Endothelial cell of umbilical vein (primary cell): Measurements from ENCODE around the gene MNT. TPM values are rescaled to one million over a fixed set of nuclear protein-coding genes. Genes with fewer than 3 reads are reported as not detected.

Experiments
- BruUV-seq: library from RNA; stranded (reverse); fragments of 400-500 nt; replicated peaks from 2 replicates; lab custom pipeline; 2021; lab: Mats Ljungman, UMichigan
- CTCF ChIA-PET: fragments of 300-600, 350-600 bp; sonication (Branson Sonifier 250); formaldehyde crosslinking; loops from one replicate; lab custom pipeline; 2021; ENCODE audit warnings: antibody characterized with exemption, inconsistent platforms; lab: Charles Lee
- POLR2A ChIA-PET: fragments of 300-600, 350-600 bp; sonication (Branson Sonifier 250); formaldehyde crosslinking; loops from one replicate; lab custom pipeline; 2021; ENCODE audit warnings: antibody characterized with exemption, inconsistent platforms; lab: Charles Lee
- DNase-seq: peaks from one replicate; pipeline ENCODE4 v3.0.0-alpha.2; 2011; ENCODE audit warnings: low read depth, low spot score
- FAIRE-seq: peaks from 2 replicates; lab custom pipeline; 2011; peaks lifted over from hg19 to GRCh38; lab: Jason Lieb, UNC
- H2AFZ ChIP-seq: 2 replicates; pipeline ENCODE4 v1.6.0; 2012; ENCODE audit warnings: low read depth, low read length, control low read depth, inconsistent platforms
- H3K27ac ChIP-seq: 2 replicates; pipeline ENCODE4 v1.5.1; 2011; ENCODE audit warnings: low read depth, mild to moderate bottlenecking, control low read depth, low read length, moderate library complexity; ENCODE audit not compliant: insufficient read depth
- H3K27me3 ChIP-seq, 2 experiments: 2 replicates each; pipeline versions ENCODE4 v1.6.0 to v1.6.1; 2011; ENCODE audit warnings: low read length in 2 of 2, mixed read lengths in 1 of 2; ENCODE audit not compliant: control insufficient read depth in 2 of 2, insufficient read depth in 2 of 2
- H3K36me3 ChIP-seq, 2 experiments: 2 replicates in 1 of 2; 3 replicates in 1 of 2; pipeline ENCODE4 v1.5.1; 2011; ENCODE audit warnings: low read length in 2 of 2, mild to moderate bottlenecking in 1 of 2, moderate library complexity in 1 of 2; ENCODE audit not compliant: control insufficient read depth in 2 of 2, insufficient read depth in 2 of 2; ENCODE audit errors: extremely low read depth in 1 of 2
- H3K4me1 ChIP-seq: 3 replicates; pipeline ENCODE4 v1.5.1; 2011; ENCODE audit warnings: mild to moderate bottlenecking, low read length; ENCODE audit not compliant: control insufficient read depth, insufficient read depth; ENCODE audit errors: extremely low read depth
- H3K4me2 ChIP-seq: 2 replicates; pipeline ENCODE4 v1.6.1; 2011; ENCODE audit warnings: low read length, control low read depth, mixed read lengths; ENCODE audit not compliant: insufficient read depth
- H3K4me3 ChIP-seq, 3 experiments: fragments of 200-600 bp in 1 of 3; sonication (generic), shearing (Covaris generic) in 1 of 3; replicated peaks in 1 of 3; 2 replicates each; pipeline ENCODE4 v1.5.1; 2011 to 2016; ENCODE audit warnings: control low read depth in 3 of 3, low read length in 3 of 3, mild to moderate bottlenecking in 2 of 3, inconsistent platforms in 1 of 3, low read depth in 1 of 3, moderate library complexity in 1 of 3; ENCODE audit not compliant: insufficient read depth in 1 of 3
- H3K79me2 ChIP-seq: 2 replicates; pipeline ENCODE4 v1.6.0; 2012; ENCODE audit warnings: low read length, inconsistent platforms; ENCODE audit not compliant: control insufficient read depth, insufficient read depth
- H3K9ac ChIP-seq: replicated peaks from 2 replicates; pipeline ENCODE3; 2011; ENCODE audit warnings: low read length, control low read depth; ENCODE audit not compliant: insufficient read depth; ENCODE audit errors: extremely low read depth
- H3K9me1 ChIP-seq: replicated peaks from 3 replicates; pipeline ENCODE4 v1.6.0; 2011; ENCODE audit warnings: mild to moderate bottlenecking, low read length; ENCODE audit not compliant: control insufficient read depth, insufficient read depth; ENCODE audit errors: extremely low read depth
- H3K9me3 ChIP-seq: replicated peaks from 2 replicates; pipeline ENCODE4 v1.5.1; 2012; ENCODE audit warnings: low read length, inconsistent platforms; ENCODE audit not compliant: control insufficient read depth, insufficient read depth
- H4K20me1 ChIP-seq: replicated peaks from 2 replicates; pipeline ENCODE3; 2011; ENCODE audit warnings: mild to moderate bottlenecking, low read length; ENCODE audit not compliant: control insufficient read depth, insufficient read depth; ENCODE audit errors: extremely low read depth
- EZH2 ChIP-seq: IDR thresholded peaks from 2 replicates; pipeline ENCODE4 v1.6.1; 2012; ENCODE audit warnings: borderline replicate concordance, low read depth, mild to moderate bottlenecking, moderate library complexity, low read length, inconsistent platforms; ENCODE audit not compliant: severe bottlenecking
- FOS ChIP-seq: IDR thresholded peaks from 2 replicates; pipeline ENCODE4 v1.6.1; 2011; ENCODE audit warnings: mild to moderate bottlenecking, low read length, moderate library complexity, borderline replicate concordance; ENCODE audit not compliant: insufficient read depth
- GATA2 ChIP-seq: IDR thresholded peaks from 2 replicates; pipeline ENCODE4 v1.7.0; 2011; ENCODE audit warnings: low read depth, mild to moderate bottlenecking, moderate library complexity, mixed read lengths, low read length; ENCODE audit not compliant: insufficient read length, insufficient read depth
- JUN ChIP-seq: IDR thresholded peaks from 2 replicates; pipeline ENCODE4 v1.6.1; 2011; ENCODE audit warnings: borderline replicate concordance, low read depth; ENCODE audit not compliant: insufficient read length, insufficient read depth
- MAX ChIP-seq: IDR thresholded peaks from 2 replicates; pipeline ENCODE4 v1.6.1; 2011; ENCODE audit not compliant: insufficient read depth, insufficient read length
- MYC ChIP-seq: IDR thresholded peaks from one replicate; pipeline ENCODE4 v1.6.1; 2011; ENCODE audit warnings: mild to moderate bottlenecking, low read depth, low read length
- POLR2A ChIP-seq: IDR thresholded peaks from 2 replicates; pipeline ENCODE4 v1.6.1; 2012; ENCODE audit warnings: low read depth, mild to moderate bottlenecking, control low read depth, low read length
- dilution Hi-C: fragments of 300-500 bp; cut with MboI; formaldehyde crosslinking; loops from one replicate; pipeline ENCODE4 v1.15.0; 2019; ENCODE audit warnings: low sequenced_read_pairs; ENCODE audit not compliant: extremely low pct_ligation_motif_present
- intact Hi-C: fragments of 100-400 bp; cut with micrococcal nuclease; formaldehyde crosslinking; loops from one replicate; pipeline ENCODE4 v1.10.0; 2022
- polyA plus RNA-seq, 4 experiments: library from polyadenylated mRNA; depleted of rRNA in 3 of 4; stranded (reverse) in 3 of 4; unstranded in 1 of 4; fragments of >200 nt; gene quantifications; 2 replicates each; pipeline versions ENCODE4 v1.2.1 to v1.2.3, GENCODE V29; 2011 to 2012; ENCODE audit warnings: missing spikeins in 1 of 4
- total RNA-seq: library from RNA; stranded (reverse); gene quantifications from 2 replicates; pipeline ENCODE4 v1.2.3, GENCODE V29; 2021
- TF ChIP-seq, protein P1 (sequence below), 2 donors: IDR thresholded peaks; 1 replicate in 1 of 2; 2 replicates in 1 of 2; pipeline ENCODE4 v1.5.1; 2011; ENCODE audit warnings: low read length in 2 of 2, mild to moderate bottlenecking in 2 of 2, moderate library complexity in 2 of 2, control low read depth in 1 of 2, inconsistent platforms in 1 of 2, low read depth in 1 of 2; ENCODE audit not compliant: insufficient read depth in 1 of 2; ENCODE audit errors: extremely low read depth in 1 of 2

Gene MNT
- total and polyA plus RNA-seq, 2 donors (not counting 3 experiments of a cell fraction or from before 2014, with no cell fraction given): 4.1 to 21.6 TPM

DNA sequence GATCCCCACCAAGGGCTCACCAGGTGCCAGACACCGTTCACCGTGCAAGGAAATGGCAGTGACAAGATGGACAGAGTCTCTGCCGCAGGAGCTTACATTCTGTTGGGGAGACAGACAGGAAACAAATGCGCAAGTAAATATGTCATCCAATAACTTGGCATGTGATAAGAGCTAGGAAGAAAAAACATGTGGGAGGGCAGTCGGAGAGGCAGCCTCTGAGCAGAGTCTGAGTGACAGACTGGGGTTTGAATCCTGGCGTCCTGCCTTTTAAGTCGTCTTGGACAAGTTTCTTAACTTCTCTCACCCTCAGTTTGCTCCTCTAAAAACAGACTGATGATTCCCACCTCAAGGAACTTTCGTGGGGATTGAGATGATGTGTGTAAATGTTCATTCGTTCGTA lies 56.3 kb downstream of the MNT start:
- BruUV-seq: no TSS peak

GRCh38 chr17:2343421-2343820 lies 57.4 kb downstream of the MNT start:
- Histone ChIP-seq H2AFZ (no peak overlapping the region), H3K9ac (no peak overlapping the region), H4K20me1 (no peaks in the 10 kb centered on the region), H3K27ac (no peak overlapping the region), H3K4me3 (no peak overlapping the region), H3K27me3 (no peaks in the 10 kb centered on the region), H3K9me3 (no peaks in the 10 kb centered on the region), H3K36me3 (peaks cover 0 to 9% of the 10 kb centered on the region in 2 experiments), H3K79me2 (peaks cover under 1% of the 10 kb centered on the region), H3K4me1 (no peaks in the 10 kb centered on the region), H3K9me1 (no peaks in the 10 kb centered on the region), H3K4me2 (no peak overlapping the region)
- ChIA-PET CTCF (interaction anchor here (1.2 to 1.7 kb wide), 2 partner anchors 9 to 17 kb away, joined by 3 to 4 read pairs; no protein-coding TSS in a partner anchor), POLR2A (no interaction called here)
- TF ChIP-seq FOS: no peak
- TF ChIP-seq, protein P1, sequence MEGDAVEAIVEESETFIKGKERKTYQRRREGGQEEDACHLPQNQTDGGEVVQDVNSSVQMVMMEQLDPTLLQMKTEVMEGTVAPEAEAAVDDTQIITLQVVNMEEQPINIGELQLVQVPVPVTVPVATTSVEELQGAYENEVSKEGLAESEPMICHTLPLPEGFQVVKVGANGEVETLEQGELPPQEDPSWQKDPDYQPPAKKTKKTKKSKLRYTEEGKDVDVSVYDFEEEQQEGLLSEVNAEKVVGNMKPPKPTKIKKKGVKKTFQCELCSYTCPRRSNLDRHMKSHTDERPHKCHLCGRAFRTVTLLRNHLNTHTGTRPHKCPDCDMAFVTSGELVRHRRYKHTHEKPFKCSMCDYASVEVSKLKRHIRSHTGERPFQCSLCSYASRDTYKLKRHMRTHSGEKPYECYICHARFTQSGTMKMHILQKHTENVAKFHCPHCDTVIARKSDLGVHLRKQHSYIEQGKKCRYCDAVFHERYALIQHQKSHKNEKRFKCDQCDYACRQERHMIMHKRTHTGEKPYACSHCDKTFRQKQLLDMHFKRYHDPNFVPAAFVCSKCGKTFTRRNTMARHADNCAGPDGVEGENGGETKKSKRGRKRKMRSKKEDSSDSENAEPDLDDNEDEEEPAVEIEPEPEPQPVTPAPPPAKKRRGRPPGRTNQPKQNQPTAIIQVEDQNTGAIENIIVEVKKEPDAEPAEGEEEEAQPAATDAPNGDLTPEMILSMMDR (IDR thresholded peaks at IDR 0.05; ENCODE audit: extremely low read depth in 1 of 2, insufficient read depth in 1 of 2, low read depth in 1 of 2, low read length in 2 of 2): no peak
- no peak for TF ChIP-seq GATA2
- no peak for TF ChIP-seq MYC
- TF ChIP-seq JUN: no peak
- no peak for DNase-seq
- intact Hi-C loops: no loop called here
- FAIRE-seq: no peak
- no TSS peak for BruUV-seq
- dilution Hi-C loops: no loop called here

More for the DNA sequence above, 56.3 kb downstream of the MNT start:
- Histone ChIP-seq H4K20me1 (no peaks in the 10 kb centered on the region), H2AFZ (no peak overlapping the region), H3K27me3 (no peaks in the 10 kb centered on the region), H3K4me3 (no peak overlapping the region), H3K9me3 (no peaks in the 10 kb centered on the region), H3K4me1 (no peaks in the 10 kb centered on the region), H3K79me2 (no peaks in the 10 kb centered on the region), H3K27ac (no peak overlapping the region), H3K9me1 (no peaks in the 10 kb centered on the region), H3K36me3 (peaks cover 0 to 11% of the 10 kb centered on the region in 2 experiments), H3K4me2 (no peak overlapping the region), H3K9ac (no peak overlapping the region)
- TF ChIP-seq EZH2 (no peak), MAX (no peak), GATA2 (no peak), POLR2A (no peak), JUN (no peak)
- no peak for DNase-seq
- POLR2A ChIA-PET: interaction anchor here (1.6 kb wide), 1 partner anchor 8 kb away, joined by 4 read pairs; the partner anchor contains the start of gene TSR1
- CTCF ChIA-PET: interaction anchor here (1.1 kb wide), 1 partner anchor 15 kb away, joined by 3 read pairs; no protein-coding TSS in a partner anchor
- FAIRE-seq: no peak
- intact Hi-C loops (no loop called here), dilution Hi-C loops (no loop called here)
